Measurements from ENCODE around the gene CDKN2C.

- TF ChIP-seq CTCF (IDR thresholded peaks at IDR 0.05) = no peak
- TF ChIP-seq POLR2A (IDR thresholded peaks at IDR 0.05) = no peak
- no peak for TF ChIP-seq EP300 (IDR thresholded peaks at IDR 0.05)
These were observed 7.0 kb downstream of the CDKN2C start for GRCh38 chr1:50976890-50977574.

Data from gastroesophageal sphincter (tissue), 3 donors.